Fibroblast of the aortic adventitia (primary cell): Measurements from ENCODE around the gene SETBP1. TPM values are rescaled to one million over a fixed set of nuclear protein-coding genes. Genes with fewer than 3 reads are reported as not detected.

Experiments used
- DNase-seq: peaks from one replicate; pipeline ENCODE4 v3.0.0-alpha.2; 2010; ENCODE audit warnings: low read depth
- H3K4me3 ChIP-seq: 2 replicates; pipeline ENCODE4 v1.5.1; 2011; ENCODE audit warnings: low read depth, mild to moderate bottlenecking, control low read depth, low read length, moderate library complexity
- total RNA-seq: library from RNA; depleted of rRNA; stranded (reverse); fragments of >200 nt; gene quantifications from 2 replicates; pipeline ENCODE4 v1.2.3, GENCODE V29; 2012; ENCODE audit warnings: low replicate concordance
- TF ChIP-seq, protein P1 (sequence below): IDR thresholded peaks from 2 replicates; pipeline ENCODE4 v1.5.1; 2011; ENCODE audit warnings: mild to moderate bottlenecking, low read length, control low read depth, inconsistent platforms; ENCODE audit not compliant: insufficient read depth

SETBP1 gene
- total RNA-seq, 1 donor = 10.5 TPM

- TF ChIP-seq, protein P1, sequence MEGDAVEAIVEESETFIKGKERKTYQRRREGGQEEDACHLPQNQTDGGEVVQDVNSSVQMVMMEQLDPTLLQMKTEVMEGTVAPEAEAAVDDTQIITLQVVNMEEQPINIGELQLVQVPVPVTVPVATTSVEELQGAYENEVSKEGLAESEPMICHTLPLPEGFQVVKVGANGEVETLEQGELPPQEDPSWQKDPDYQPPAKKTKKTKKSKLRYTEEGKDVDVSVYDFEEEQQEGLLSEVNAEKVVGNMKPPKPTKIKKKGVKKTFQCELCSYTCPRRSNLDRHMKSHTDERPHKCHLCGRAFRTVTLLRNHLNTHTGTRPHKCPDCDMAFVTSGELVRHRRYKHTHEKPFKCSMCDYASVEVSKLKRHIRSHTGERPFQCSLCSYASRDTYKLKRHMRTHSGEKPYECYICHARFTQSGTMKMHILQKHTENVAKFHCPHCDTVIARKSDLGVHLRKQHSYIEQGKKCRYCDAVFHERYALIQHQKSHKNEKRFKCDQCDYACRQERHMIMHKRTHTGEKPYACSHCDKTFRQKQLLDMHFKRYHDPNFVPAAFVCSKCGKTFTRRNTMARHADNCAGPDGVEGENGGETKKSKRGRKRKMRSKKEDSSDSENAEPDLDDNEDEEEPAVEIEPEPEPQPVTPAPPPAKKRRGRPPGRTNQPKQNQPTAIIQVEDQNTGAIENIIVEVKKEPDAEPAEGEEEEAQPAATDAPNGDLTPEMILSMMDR = no peak
- H3K4me3 ChIP-seq = no peak overlapping the region
- no peak for DNase-seq
These were observed 99.1 kb downstream of the SETBP1 start for GRCh38 chr18:44779753-44780292.

DNA sequence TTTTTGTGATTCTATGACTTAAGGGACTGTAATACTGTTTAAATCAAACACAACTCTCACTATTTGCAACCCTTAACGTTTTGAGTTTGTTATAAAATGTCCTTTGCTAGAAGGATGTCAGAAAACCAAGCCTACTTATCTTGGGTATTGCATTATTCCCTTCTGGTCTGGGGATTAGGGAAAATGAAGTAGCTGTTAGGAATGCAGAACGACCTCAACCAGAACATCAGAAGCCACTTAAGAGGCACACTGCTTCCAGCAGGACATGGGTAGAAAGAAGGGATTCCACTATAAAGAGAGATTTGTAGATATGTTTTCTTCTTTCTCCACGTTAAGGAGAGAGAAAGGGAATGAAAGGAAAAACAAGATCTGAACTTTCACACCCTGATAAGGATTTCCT lies 101.2 kb downstream of the SETBP1 start:
- DNase-seq = peak; percentile 85
- no peak overlapping the region for H3K4me3 ChIP-seq
- TF ChIP-seq, protein P1 = no peak

DNA sequence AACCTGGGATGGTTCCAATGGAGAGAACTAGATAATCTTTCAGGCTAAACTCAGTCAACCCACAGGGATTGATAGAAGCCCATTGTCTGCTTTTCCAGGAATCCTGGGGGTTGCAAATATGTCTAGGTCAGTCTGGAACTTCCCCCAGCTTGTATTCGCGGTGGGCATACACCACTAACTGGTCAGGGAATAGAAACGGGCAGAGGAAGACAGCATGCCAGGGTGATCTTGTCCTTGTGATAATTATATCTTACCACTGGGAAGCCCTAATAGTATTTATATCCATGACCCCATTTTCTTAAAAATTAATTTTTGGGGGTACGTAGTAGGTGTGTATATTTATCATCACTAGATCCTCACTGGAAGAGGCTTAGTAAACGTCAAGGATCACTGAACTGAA lies 101.9 kb downstream of the SETBP1 start:
- TF ChIP-seq, protein P1 = no peak
- no peak overlapping the region for H3K4me3 ChIP-seq
- no peak for DNase-seq

DNA sequence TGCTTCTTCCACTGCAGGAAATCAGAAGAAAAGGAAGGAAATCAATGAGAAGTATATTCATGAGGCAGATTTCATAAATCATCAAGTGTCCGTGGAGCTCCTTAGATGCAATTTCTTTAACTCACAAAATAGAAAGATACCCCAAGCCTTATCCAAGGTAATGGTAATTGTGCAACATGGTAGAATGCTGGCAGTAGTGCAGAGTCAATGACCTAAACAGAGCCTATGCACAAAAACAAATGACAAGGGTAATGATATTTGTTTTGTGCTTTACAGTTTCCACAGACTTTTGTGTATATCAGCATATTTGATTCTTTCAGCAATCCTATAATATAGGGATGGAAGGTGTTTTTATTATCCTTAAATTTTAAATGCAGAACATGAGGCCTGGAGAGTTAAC lies 102.7 kb downstream of the SETBP1 start:
- DNase-seq = no peak
- no peak overlapping the region for H3K4me3 ChIP-seq
- TF ChIP-seq, protein P1 = no peak

- TF ChIP-seq, protein P1 = no peak
- no peak overlapping the region for H3K4me3 ChIP-seq
- no peak for DNase-seq
These were observed 105.6 kb downstream of the SETBP1 start for GRCh38 chr18:44786257-44786656.

GRCh38 chr18:44786688-44787087 lies 106.0 kb downstream of the SETBP1 start:
- DNase-seq = no peak
- H3K4me3 ChIP-seq = no peak overlapping the region
- TF ChIP-seq, protein P1 = no peak

DNA sequence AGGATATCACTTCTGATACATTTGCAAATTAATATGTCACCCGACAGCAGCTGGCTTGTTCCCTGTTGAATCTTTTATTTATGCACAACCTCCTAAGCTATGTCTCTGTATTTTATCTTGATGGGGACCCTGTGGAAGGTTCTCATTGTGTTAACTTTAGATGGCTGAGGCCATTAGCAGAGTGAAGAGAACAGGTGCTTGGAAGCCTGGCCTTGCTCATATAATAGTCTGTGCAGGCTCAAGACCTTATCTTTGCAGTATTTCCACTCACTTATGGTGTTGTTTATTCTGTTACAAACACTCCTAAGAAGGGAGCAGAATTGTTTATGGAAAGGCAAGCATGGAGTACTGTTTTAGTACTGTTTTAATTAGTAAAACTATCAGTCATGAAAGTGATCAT lies 107.6 kb downstream of the SETBP1 start:
- no peak for DNase-seq
- TF ChIP-seq, protein P1 = no peak
- H3K4me3 ChIP-seq = no peak overlapping the region
